Kidney (tissue), 14 donors: Measurements from ENCODE around the gene SREBF1. TPM values are rescaled to one million over a fixed set of nuclear protein-coding genes. Genes with fewer than 3 reads are reported as not detected.

Source experiments
- DNase-seq, 5 donors: peaks; one replicate each; pipeline ENCODE4 v3.0.0-alpha.2; 2013 to 2020
- FAIRE-seq: peaks from 2 replicates; lab custom pipeline; 2012; peaks lifted over from hg19 to GRCh38; lab: Jason Lieb, UNC
- H3K27ac ChIP-seq, 2 donors: one replicate each; pipeline ENCODE4 v1.7.0; 2013; ENCODE audit warnings: low read depth in 2 of 2, low read length in 2 of 2, inconsistent platforms in 1 of 2
- H3K27me3 ChIP-seq: one replicate; pipeline ENCODE4 v1.7.1; 2013; ENCODE audit warnings: low read length, inconsistent platforms; ENCODE audit not compliant: control insufficient read depth, insufficient read depth
- H3K36me3 ChIP-seq, 3 donors: one replicate each; pipeline versions ENCODE4 v1.7.0 to v1.7.1; 2013; ENCODE audit warnings: low read length in 3 of 3, control low read depth in 1 of 3, inconsistent platforms in 1 of 3; ENCODE audit not compliant: insufficient read depth in 3 of 3, control insufficient read depth in 2 of 3
- H3K4me1 ChIP-seq, 3 donors: one replicate each; pipeline versions ENCODE4 v1.7.0 to v1.7.1; 2013; ENCODE audit warnings: low read length in 3 of 3, inconsistent platforms in 1 of 3, low read depth in 1 of 3; ENCODE audit not compliant: control insufficient read depth in 2 of 3, insufficient read depth in 2 of 3
- H3K4me3 ChIP-seq, 3 donors: one replicate each; pipeline versions ENCODE4 v1.7.0 to v1.8.1; 2013; ENCODE audit warnings: low read length in 3 of 3, control low read depth in 1 of 3, inconsistent platforms in 1 of 3
- H3K9ac ChIP-seq, 3 donors: one replicate each; pipeline versions ENCODE4 v1.7.0 to v1.7.1; 2013; ENCODE audit warnings: low read length in 3 of 3, control low read depth in 1 of 3, inconsistent platforms in 1 of 3
- H3K9me3 ChIP-seq, 3 donors: one replicate each; pipeline versions ENCODE4 v1.7.0 to v1.7.1; 2013; ENCODE audit warnings: low read length in 3 of 3, control low read depth in 1 of 3, inconsistent platforms in 1 of 3; ENCODE audit not compliant: control insufficient read depth in 2 of 3, insufficient read depth in 1 of 3
- intact Hi-C: fragments of 100-400 bp; cut with DNase I; formaldehyde crosslinking; loops from one replicate; pipeline ENCODE4 v1.11.1; 2022
- polyA plus RNA-seq: library from polyadenylated mRNA; stranded (reverse); fragments of 350-450 nt; fragmentation: Illumina TruSeq; extraction: RNeasy Lipid Tissue Mini Kit (QIAGEN cat#74804); gene quantifications from one replicate; pipeline ENCODE4 v1.2.3, GENCODE V29; 2014; ENCODE audit warnings: low read depth, low replicate concordance; ENCODE audit not compliant: insufficient read depth
- total RNA-seq: library from RNA; stranded (reverse); fragmentation: NEBNext Ultra II Directional; extraction: Animal tissue kit (Norgen Biotek cat#: 25700); gene quantifications from one replicate; pipeline ENCODE4 v1.2.1, GENCODE V29; 2021
- TF ChIP-seq, protein P1 (sequence below): IDR thresholded peaks from 3 replicates; pipeline ENCODE4 v1.5.1; 2012; ENCODE audit warnings: mild to moderate bottlenecking, moderate library complexity, borderline replicate concordance; ENCODE audit not compliant: insufficient read depth; ENCODE audit errors: extremely low read depth
- donor health status: control.
- donor health status: control.
- donor health status: control.
- donor health status: control.
- donor health status: control.
- donor health status: DM: yes; HTN: yes; CAD: no.
- donor health status: Normal renal cell carcinoma (clear cell type).

SREBF1 gene
- total and polyA plus RNA-seq, 2 donors from 2014 or later = 37.6 to 48.3 TPM

GRCh38 chr17:17813055-17813724, 23.6 kb downstream of the SREBF1 start:
- no peak overlapping the region for H3K4me3 ChIP-seq
- H3K4me1 ChIP-seq = peaks cover 2 to 12% (median 6%) of the 10 kb centered on the region in 3 donors
- intact Hi-C loops = loop anchor here (5.0 kb wide), 1 partner anchor 49 kb away; no protein-coding TSS in a partner anchor
- no peak for FAIRE-seq
- TF ChIP-seq, protein P1, sequence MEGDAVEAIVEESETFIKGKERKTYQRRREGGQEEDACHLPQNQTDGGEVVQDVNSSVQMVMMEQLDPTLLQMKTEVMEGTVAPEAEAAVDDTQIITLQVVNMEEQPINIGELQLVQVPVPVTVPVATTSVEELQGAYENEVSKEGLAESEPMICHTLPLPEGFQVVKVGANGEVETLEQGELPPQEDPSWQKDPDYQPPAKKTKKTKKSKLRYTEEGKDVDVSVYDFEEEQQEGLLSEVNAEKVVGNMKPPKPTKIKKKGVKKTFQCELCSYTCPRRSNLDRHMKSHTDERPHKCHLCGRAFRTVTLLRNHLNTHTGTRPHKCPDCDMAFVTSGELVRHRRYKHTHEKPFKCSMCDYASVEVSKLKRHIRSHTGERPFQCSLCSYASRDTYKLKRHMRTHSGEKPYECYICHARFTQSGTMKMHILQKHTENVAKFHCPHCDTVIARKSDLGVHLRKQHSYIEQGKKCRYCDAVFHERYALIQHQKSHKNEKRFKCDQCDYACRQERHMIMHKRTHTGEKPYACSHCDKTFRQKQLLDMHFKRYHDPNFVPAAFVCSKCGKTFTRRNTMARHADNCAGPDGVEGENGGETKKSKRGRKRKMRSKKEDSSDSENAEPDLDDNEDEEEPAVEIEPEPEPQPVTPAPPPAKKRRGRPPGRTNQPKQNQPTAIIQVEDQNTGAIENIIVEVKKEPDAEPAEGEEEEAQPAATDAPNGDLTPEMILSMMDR = no peak
- no peak for DNase-seq
- H3K9me3 ChIP-seq = no peaks in the 10 kb centered on the region
- no peak overlapping the region for H3K9ac ChIP-seq
- H3K27ac ChIP-seq = no peak overlapping the region
- H3K27me3 ChIP-seq = no peaks in the 10 kb centered on the region
- peaks cover 0 to 22% (median 6%) of the 10 kb centered on the region in 3 donors for H3K36me3 ChIP-seq

DNA sequence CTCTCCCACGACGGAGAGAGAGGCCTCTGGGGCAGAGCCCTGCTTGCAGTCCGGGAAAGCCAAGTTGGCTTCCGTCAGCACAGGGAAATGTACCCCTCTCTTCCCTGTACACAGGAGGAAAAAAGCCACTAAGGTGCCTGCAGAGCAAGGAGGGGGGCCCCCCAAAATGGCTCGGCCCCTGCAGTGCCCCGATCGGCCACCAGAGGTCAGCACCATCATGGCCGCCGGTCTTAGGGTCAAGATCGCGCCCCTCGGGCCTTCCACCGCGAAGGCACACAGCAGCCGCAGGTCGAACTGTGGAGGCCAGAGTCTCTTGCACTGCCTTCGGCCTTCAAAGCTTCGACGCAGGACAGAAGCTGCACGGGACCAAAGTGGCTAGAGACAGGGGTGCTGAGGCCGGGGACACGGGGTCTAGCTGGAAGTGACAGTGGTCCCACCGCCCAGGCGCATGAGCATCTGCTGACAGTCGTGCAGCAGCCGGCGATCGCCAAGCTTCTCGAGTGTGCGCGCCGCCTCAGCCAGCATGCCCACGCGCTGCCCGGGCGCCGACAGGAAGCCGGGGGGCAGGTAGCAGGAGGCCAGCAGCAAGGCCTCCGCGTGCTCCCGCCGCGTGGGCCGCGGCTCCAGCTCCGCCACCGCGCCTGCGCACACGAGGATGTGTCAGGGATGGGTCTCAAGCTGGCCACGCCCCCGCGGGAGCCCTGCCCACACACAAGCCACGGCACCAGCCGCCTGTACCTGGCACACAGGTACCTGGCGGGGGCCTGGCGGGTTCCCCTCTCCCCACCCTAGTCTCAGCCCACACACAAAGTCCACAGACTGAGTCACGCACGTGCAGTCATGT, 24.4 kb downstream of the SREBF1 start:
- no peak for FAIRE-seq
- TF ChIP-seq, protein P1 = peak; percentile 94
- intact Hi-C loops = loop anchor here (5.0 kb wide), 1 partner anchor 50 kb away; no protein-coding TSS in a partner anchor
- Histone ChIP-seq H3K27me3 (no peaks in the 10 kb centered on the region), H3K9ac (no peak overlapping the region), H3K36me3 (peaks cover 0 to 18% (median 6%) of the 10 kb centered on the region in 3 donors), H3K9me3 (no peaks in the 10 kb centered on the region), H3K4me1 (peaks cover 2 to 12% (median 6%) of the 10 kb centered on the region in 3 donors), H3K27ac (peak overlapping the region in 1 of 2 donors; percentile 14), H3K4me3 (no peak overlapping the region)
- DNase-seq = peak; percentile 78 to 92 (median 85)

DNA sequence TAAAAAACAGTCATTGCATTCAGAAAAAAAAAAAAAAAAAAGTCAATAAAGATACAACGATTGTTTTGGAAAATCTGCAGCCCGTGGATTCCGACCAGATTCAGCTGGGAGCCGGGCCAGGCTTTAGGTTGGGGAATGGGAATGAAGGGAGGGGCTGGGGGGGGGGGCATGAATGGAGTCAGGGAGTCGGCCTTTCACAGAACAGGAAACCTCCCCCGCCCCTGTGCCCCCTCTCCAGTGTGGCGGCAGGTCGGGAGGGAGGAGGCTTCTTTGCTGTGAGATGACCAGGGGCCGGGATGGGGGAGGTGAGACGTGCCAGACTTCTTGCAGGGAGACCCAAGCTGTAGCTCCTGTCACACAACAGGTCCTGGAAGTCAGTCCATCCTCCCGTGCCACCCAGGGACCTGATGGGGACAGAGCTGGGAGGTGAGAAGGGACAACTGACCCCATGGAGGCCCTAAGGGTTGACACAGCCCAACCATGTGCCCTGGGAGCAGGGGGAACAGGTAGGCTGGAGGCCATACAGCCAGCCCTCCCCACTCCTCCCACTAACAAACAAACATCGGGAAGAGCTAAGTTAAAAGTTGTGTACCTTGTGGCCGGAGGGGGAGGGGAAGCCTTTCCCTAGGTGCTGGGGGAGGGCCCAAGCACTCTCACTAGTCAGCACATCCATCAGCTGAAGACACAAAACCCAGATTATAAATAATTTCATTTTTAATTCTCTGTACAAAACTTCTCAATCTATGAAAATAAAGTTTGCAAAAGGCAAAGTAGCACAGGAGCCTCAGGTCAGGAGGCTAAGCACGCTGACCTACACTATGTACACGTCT, 25.2 kb downstream of the SREBF1 start:
- TF ChIP-seq, protein P1 = no peak
- no peak for FAIRE-seq
- intact Hi-C loops = loop anchor here (5.0 kb wide), 1 partner anchor 51 kb away; no protein-coding TSS in a partner anchor
- peaks cover 2 to 14% (median 6%) of the 10 kb centered on the region in 3 donors for H3K4me1 ChIP-seq
- H3K27me3 ChIP-seq = no peaks in the 10 kb centered on the region
- no peak overlapping the region for H3K27ac ChIP-seq
- H3K4me3 ChIP-seq = no peak overlapping the region
- no peaks in the 10 kb centered on the region for H3K9me3 ChIP-seq
- H3K9ac ChIP-seq = peak overlapping the region in 1 of 3 donors; percentile 19
- peak in 4 of 5 donors; percentile 80 to 92 (median 86) for DNase-seq
- peaks cover 0 to 12% (median 6%) of the 10 kb centered on the region in 3 donors for H3K36me3 ChIP-seq
